GM23248 (cell line): ENCODE results near the gene GALNT2.

Source experiments
- EZH2 ChIP-seq: fragments of 200-600 bp; sonication (generic); IDR thresholded peaks from 2 replicates; pipeline ENCODE4 v1.6.1; 2018; ENCODE audit warnings: antibody characterized with exemption, mild to moderate bottlenecking; ENCODE audit not compliant: insufficient read depth, poor library complexity, severe bottlenecking
- EZH2phosphoT487 ChIP-seq: fragments of 200-600 bp; sonication (generic); IDR thresholded peaks from 2 replicates; pipeline ENCODE4 v1.6.1; 2018; ENCODE audit warnings: antibody characterized with exemption, moderate library complexity, mild to moderate bottlenecking, low read depth; ENCODE audit not compliant: insufficient read depth

DNA sequence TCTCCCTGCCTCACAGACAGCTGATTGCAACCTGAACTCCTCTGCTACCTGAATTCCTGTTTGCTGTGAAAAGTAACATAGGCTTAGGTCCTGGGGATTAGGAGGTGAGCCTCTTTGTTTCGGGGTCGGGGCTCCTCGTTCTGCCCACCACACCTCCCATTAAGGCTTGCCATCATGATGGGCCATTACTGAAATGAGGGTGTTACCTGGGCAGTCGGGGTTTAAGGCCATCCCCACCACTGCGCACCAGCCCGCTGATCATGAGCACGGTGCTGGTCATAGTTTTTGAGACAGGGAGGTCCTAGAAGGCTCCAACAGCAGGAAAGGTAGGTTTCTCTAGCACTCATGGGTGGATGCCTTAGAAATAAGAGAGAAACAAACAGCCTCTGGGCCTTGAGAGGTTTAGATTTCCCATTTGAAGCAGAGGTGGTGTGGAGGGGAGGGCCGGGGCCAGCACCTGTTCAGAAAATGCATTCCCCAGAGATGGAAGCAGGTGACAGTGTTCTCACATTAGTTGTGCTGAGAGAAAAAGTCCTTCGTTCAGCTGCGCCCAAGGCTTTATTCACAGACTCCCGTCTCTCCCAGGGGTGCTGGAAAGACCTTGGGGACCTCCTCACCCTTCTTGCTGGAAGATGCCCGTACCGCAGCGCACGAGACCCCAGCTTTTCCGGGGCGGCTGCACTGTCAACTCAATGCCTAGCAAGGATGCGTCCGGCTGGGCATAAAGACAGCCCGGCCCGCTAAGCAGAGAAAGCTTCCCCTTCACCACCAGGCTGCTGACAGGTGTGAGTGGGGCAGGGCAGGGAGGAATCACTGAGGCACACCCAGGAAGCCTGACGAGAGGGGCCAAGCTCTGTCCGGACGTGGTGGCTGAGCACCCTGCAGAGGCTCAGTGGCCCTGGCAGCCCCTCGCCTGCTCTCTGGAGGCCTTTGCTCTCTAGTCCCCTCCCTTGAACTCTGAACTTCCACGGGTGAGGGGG is 233.6 kb downstream of the GALNT2 start:
- no peak for TF ChIP-seq EZH2
- TF ChIP-seq EZH2phosphoT487: no peak
